ENCODE measurements around the gene FKBP5. TPM values are rescaled to one million over a fixed set of nuclear protein-coding genes. Genes with fewer than 3 reads are reported as not detected.

Gene FKBP5
- polyA plus RNA-seq, 2 of the 4 experiments (the other 2 are of a cell fraction): 8.4 to 11.7 TPM

GRCh38 chr6:35719830-35720733 lies 31.4 kb upstream of the FKBP5 start (continued):
- no peak for TF ChIP-seq REST (IDR thresholded peaks at IDR 0.05)
- TF ChIP-seq HOXA7 (CRISPR knock-in tag; IDR thresholded peaks at IDR 0.05): no peak
- TF ChIP-seq RCOR1 (IDR thresholded peaks at IDR 0.05; ENCODE audit: low read depth, low read length): no peak
- no peak for TF ChIP-seq BHLHE40 (IDR thresholded peaks at IDR 0.05; ENCODE audit: low read depth, low read length)
- no peak for TF ChIP-seq EHMT2 (IDR thresholded peaks at IDR 0.05; ENCODE audit: low read depth)
- TF ChIP-seq SREBF2 (IDR thresholded peaks at IDR 0.05): no peak

GRCh38 chr6:35719404-35719829 lies 30.7 kb upstream of the FKBP5 start:
- peak overlapping the region in 1 of 2 experiments; percentile 99; a peak in 1 of 6 replicates for H3K27ac ChIP-seq
- WGBS (ENCODE audit: missing lambda C conversion rate): 85% methylated on average over 5 of the region's 5 CpGs
- POLR2A ChIA-PET: no interaction called here
- no peak for FAIRE-seq
- no peak overlapping the region for H3K4me2 ChIP-seq
- peaks cover 9% of the 10 kb centered on the region; the same call in 1 of the 3 replicates for H3K4me1 ChIP-seq
- DNase-seq (ENCODE audit: low read depth in 1 of 2, low spot score in 1 of 2): no peak
- no peaks in the 10 kb centered on the region for H3K9me3 ChIP-seq
- no peak for TF ChIP-seq RNF2 (IDR thresholded peaks at IDR 0.05; ENCODE audit: borderline replicate concordance, low read depth)
- TF ChIP-seq SREBF2 (IDR thresholded peaks at IDR 0.05): no peak
- TF ChIP-seq NFE2L2 (conservative IDR thresholded peaks at IDR 0.05; ENCODE audit: low read length): no peak
- H3K4me3 ChIP-seq: no peak overlapping the region
- no peak for ATAC-seq
- CTCF ChIA-PET: interaction anchor here (0.6 to 0.9 kb wide), 2 partner anchors 10 to 18 kb away, joined by 3 read pairs; no protein-coding TSS in a partner anchor

- no peak for ATAC-seq
- ChIA-PET POLR2A (no interaction called here), CTCF (no interaction called here)
- FAIRE-seq: no peak
- Histone ChIP-seq H3K4me1 (peaks cover 8% of the 10 kb centered on the region; the same call in 1 of the 3 replicates), H3K4me3 (no peak overlapping the region), H3K27ac (peak overlapping the region in 1 of 2 experiments; percentile 40; a peak in 1 of 6 replicates), H3K4me2 (no peak overlapping the region), H3K9me3 (no peaks in the 10 kb centered on the region)
- no peak for DNase-seq (ENCODE audit: low read depth in 1 of 2, low spot score in 1 of 2)
- 98% methylated on average over 2 of the region's 2 CpGs for WGBS (ENCODE audit: missing lambda C conversion rate)
- TF ChIP-seq HOXB5 (CRISPR knock-in tag; IDR thresholded peaks at IDR 0.05) (no peak), HES2 (IDR thresholded peaks at IDR 0.05) (no peak), NPAS2 (CRISPR knock-in tag; IDR thresholded peaks at IDR 0.05; ENCODE audit: borderline replicate concordance) (no peak), RARB (CRISPR knock-in tag; IDR thresholded peaks at IDR 0.05) (no peak), RFX5 (IDR thresholded peaks at IDR 0.05) (no peak), ZNF302 (CRISPR knock-in tag; IDR thresholded peaks at IDR 0.05) (no peak), RNF2 (IDR thresholded peaks at IDR 0.05; ENCODE audit: borderline replicate concordance, low read depth) (no peak), CTCF (IDR thresholded peaks at IDR 0.05) (no peak), HOXB13 (CRISPR knock-in tag; IDR thresholded peaks at IDR 0.05; ENCODE audit: low read depth) (no peak), MAFK (IDR thresholded peaks at IDR 0.05; ENCODE audit: partially characterized antibody) (no peak)
Observed at GRCh38 chr6:35718911-35719381, 30.2 kb upstream of the FKBP5 start.
